OCI-LY1 (cell line): ENCODE data around the gene GSC2.

Experiments used
- H2AFZ ChIP-seq: fragments of 200-600 bp; sonication (generic), shearing (Covaris generic); 2 replicates; pipeline ENCODE4 v1.6.0; 2014; ENCODE audit warnings: antibody characterized with exemption, mild to moderate bottlenecking, low read length
- H3F3A ChIP-seq: fragments of 200-600 bp; sonication (generic), shearing (Covaris generic); 2 replicates; pipeline ENCODE4 v1.6.0; 2014; ENCODE audit warnings: mild to moderate bottlenecking, antibody characterized with exemption, low read length, moderate library complexity; ENCODE audit not compliant: insufficient read depth
- H3K27ac ChIP-seq: fragments of 200-600 bp; sonication (generic); 2 replicates; pipeline ENCODE4 v1.5.1; 2014; ENCODE audit warnings: low read length, mixed run types, mild to moderate bottlenecking, low read depth; ENCODE audit not compliant: poor library complexity, severe bottlenecking
- H3K27me3 ChIP-seq: fragments of 200-600 bp; sonication (generic); 2 replicates; pipeline ENCODE4 v1.6.0; 2014; ENCODE audit warnings: antibody characterized with exemption, mild to moderate bottlenecking, low read length, moderate library complexity; ENCODE audit not compliant: insufficient read depth
- H3K36me3 ChIP-seq: fragments of 200-600 bp; sonication (generic); 2 replicates; pipeline ENCODE4 v1.6.1; 2014; ENCODE audit warnings: mild to moderate bottlenecking, antibody characterized with exemption, low read length, moderate library complexity, mixed read lengths; ENCODE audit not compliant: insufficient read depth
- H3K4me1 ChIP-seq: fragments of 200-600 bp; sonication (generic); 2 replicates; pipeline ENCODE4 v1.5.1; 2014; ENCODE audit warnings: mild to moderate bottlenecking, low read length, moderate library complexity; ENCODE audit not compliant: insufficient read depth, severe bottlenecking
- H3K4me2 ChIP-seq: fragments of 200-600 bp; sonication (generic), shearing (Covaris generic); 2 replicates; pipeline ENCODE4 v1.6.1; 2014; ENCODE audit warnings: low read length
- H3K4me3 ChIP-seq: fragments of 200-600 bp; sonication (generic); 2 replicates; pipeline ENCODE4 v1.5.1; 2014; ENCODE audit warnings: low read length, low read depth, mild to moderate bottlenecking, mixed read lengths; ENCODE audit not compliant: poor library complexity, severe bottlenecking
- H3K79me2 ChIP-seq: fragments of 200-600 bp; shearing (Covaris generic); 2 replicates; pipeline ENCODE4 v1.6.1; 2016; ENCODE audit warnings: mixed run types, low read length, mixed read lengths; ENCODE audit not compliant: insufficient read depth
- H3K9ac ChIP-seq: fragments of 200-600 bp; sonication (generic), shearing (Covaris generic); 2 replicates; pipeline ENCODE4 v1.6.1; 2014; ENCODE audit warnings: mild to moderate bottlenecking, low read length, mixed read lengths
- H3K9me2 ChIP-seq: fragments of 200-600 bp; sonication (generic), shearing (Covaris generic); 2 replicates; pipeline ENCODE4 v1.6.1; 2014; ENCODE audit warnings: low read depth, mild to moderate bottlenecking, low read length, mixed read lengths
- H3K9me3 ChIP-seq: fragments of 200-600 bp; shearing (Covaris generic); 2 replicates; pipeline ENCODE4 v1.6.1; 2014; ENCODE audit warnings: low read length, mixed read lengths
- H4K20me1 ChIP-seq: fragments of 200-600 bp; sonication (generic), shearing (Covaris generic); 2 replicates; pipeline ENCODE4 v1.6.0; 2016; ENCODE audit warnings: mild to moderate bottlenecking, low read length; ENCODE audit not compliant: insufficient read depth
- EZH2 ChIP-seq: fragments of 200-600 bp; sonication (generic), shearing (Covaris generic); IDR thresholded peaks from 2 replicates; pipeline ENCODE4 v1.8.0; 2017; ENCODE audit warnings: borderline replicate concordance, mixed run types, mild to moderate bottlenecking, antibody characterized with exemption, low read length, moderate library complexity, mixed read lengths
- TF ChIP-seq, protein P1 (sequence below): fragments of 200-600 bp; sonication (generic), shearing (Covaris generic); IDR thresholded peaks from 2 replicates; pipeline ENCODE4 v1.5.1; 2017; ENCODE audit warnings: mild to moderate bottlenecking, antibody characterized with exemption, low read length, moderate library complexity, mixed read lengths

The GSC2 gene

GRCh38 chr22:19152942-19153883 is 3.1 kb upstream of the GSC2 start:
- Histone ChIP-seq H3K27ac (no peak overlapping the region), H3K4me3 (no peak overlapping the region), H3K9me2 (no peaks in the 10 kb centered on the region), H3K4me1 (no peaks in the 10 kb centered on the region), H3K79me2 (no peaks in the 10 kb centered on the region), H3K27me3 (no peaks in the 10 kb centered on the region; the same call in 1 of the 2 replicates), H4K20me1 (no peaks in the 10 kb centered on the region), H3K36me3 (no peaks in the 10 kb centered on the region), H2AFZ (no peak overlapping the region), H3K9ac (no peak overlapping the region), H3K4me2 (no peak overlapping the region), H3F3A (no peaks in the 10 kb centered on the region), H3K9me3 (no peaks in the 10 kb centered on the region)
- no peak for TF ChIP-seq EZH2

GRCh38 chr22:19151329-19152191 is 1.5 kb upstream of the GSC2 start:
- H3K36me3 ChIP-seq: no peaks in the 10 kb centered on the region
- H3F3A ChIP-seq: no peaks in the 10 kb centered on the region
- no peaks in the 10 kb centered on the region for H3K9me3 ChIP-seq
- H3K9me2 ChIP-seq: no peaks in the 10 kb centered on the region
- H3K27me3 ChIP-seq: no peaks in the 10 kb centered on the region; the same call in 1 of the 2 replicates
- H3K27ac ChIP-seq: no peak overlapping the region
- no peaks in the 10 kb centered on the region for H3K79me2 ChIP-seq
- H3K4me1 ChIP-seq: no peaks in the 10 kb centered on the region
- no peak overlapping the region for H3K4me2 ChIP-seq
- no peak overlapping the region for H3K9ac ChIP-seq
- no peak overlapping the region for H3K4me3 ChIP-seq
- no peaks in the 10 kb centered on the region for H4K20me1 ChIP-seq
- TF ChIP-seq, protein P1, sequence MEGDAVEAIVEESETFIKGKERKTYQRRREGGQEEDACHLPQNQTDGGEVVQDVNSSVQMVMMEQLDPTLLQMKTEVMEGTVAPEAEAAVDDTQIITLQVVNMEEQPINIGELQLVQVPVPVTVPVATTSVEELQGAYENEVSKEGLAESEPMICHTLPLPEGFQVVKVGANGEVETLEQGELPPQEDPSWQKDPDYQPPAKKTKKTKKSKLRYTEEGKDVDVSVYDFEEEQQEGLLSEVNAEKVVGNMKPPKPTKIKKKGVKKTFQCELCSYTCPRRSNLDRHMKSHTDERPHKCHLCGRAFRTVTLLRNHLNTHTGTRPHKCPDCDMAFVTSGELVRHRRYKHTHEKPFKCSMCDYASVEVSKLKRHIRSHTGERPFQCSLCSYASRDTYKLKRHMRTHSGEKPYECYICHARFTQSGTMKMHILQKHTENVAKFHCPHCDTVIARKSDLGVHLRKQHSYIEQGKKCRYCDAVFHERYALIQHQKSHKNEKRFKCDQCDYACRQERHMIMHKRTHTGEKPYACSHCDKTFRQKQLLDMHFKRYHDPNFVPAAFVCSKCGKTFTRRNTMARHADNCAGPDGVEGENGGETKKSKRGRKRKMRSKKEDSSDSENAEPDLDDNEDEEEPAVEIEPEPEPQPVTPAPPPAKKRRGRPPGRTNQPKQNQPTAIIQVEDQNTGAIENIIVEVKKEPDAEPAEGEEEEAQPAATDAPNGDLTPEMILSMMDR: no peak
- no peak for TF ChIP-seq EZH2
- H2AFZ ChIP-seq: no peak overlapping the region

DNA sequence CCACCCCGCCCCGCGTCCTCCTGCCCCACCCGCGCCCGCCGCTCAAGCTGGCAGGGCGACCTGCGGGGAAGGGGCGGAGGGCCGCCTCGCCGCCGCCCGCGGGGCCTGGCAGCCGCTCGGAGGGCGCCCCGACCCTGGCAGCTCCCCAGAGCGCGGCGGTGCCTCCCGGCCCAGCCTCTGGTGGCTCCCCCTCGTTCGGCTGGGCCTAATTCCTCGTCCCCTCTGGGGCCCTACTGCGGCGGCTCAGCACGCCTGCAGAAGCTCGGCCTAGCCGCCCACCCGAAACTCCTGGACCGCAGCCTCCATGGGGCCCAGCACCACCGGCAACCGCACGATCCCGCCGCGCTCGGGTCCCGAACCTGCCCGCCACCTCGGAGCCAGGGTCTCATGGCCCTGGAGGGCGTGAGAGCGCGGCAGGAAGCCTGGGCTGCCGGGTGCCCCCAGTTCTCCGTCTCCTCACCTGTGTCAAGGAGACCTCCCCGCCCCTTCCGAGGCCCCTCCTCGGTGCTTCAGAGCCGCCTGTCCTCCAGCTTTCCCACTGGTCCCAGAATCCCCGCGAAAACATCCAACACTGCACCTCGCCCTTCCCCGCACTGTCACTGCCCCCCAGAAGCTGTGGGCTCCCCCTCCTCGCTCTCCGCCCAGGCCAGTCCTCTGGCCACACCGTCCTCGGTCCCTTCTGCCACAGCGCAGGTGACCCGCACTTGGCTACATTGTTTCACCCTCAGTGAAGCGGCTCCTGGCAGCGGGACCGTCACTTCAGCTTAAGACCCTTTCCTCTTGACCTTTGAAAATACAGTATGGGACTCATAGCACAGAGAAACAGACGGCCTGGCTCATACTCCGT is 613 bp upstream of the GSC2 start:
- H3K4me1 ChIP-seq: no peaks in the 10 kb centered on the region
- TF ChIP-seq, protein P1: no peak
- TF ChIP-seq EZH2: no peak
- no peak overlapping the region for H2AFZ ChIP-seq
- no peak overlapping the region for H3K9ac ChIP-seq
- no peaks in the 10 kb centered on the region for H4K20me1 ChIP-seq
- H3K9me2 ChIP-seq: no peaks in the 10 kb centered on the region
- no peaks in the 10 kb centered on the region for H3K9me3 ChIP-seq
- H3F3A ChIP-seq: no peaks in the 10 kb centered on the region
- H3K4me3 ChIP-seq: no peak overlapping the region
- no peaks in the 10 kb centered on the region for H3K27me3 ChIP-seq
- H3K79me2 ChIP-seq: no peaks in the 10 kb centered on the region
- no peak overlapping the region for H3K4me2 ChIP-seq
- H3K36me3 ChIP-seq: no peaks in the 10 kb centered on the region
- H3K27ac ChIP-seq: no peak overlapping the region
